ENCODE measurements around the gene CNOT8.
"Not testable (repeated sequence)": the region's sequence is repeated elsewhere in the genome, so short reads cannot be mapped to it uniquely, and the experiment has no call there.

The CNOT8 gene

DNA sequence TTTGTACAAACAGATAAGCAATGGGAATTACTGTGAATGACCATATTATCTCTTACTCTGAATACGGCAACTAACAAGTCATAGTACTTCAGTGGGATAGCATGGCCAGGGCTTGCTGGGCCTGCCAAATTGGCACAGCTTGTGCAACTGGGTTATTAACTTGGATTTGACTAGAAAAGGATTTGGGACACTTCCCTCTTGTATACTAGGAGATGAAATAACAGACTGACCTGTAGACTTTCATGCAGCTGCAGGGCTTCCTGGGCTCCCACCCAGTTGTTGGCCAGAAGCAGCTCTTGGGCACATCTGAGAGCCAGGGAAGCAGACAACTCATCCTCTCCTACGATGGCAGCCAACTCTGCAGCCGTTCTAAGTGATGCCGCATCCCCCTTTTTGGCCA lies 39.8 kb downstream of the CNOT8 start:
- Histone ChIP-seq H2BK15ac (replicated peaks; ENCODE audit: low read depth) (no peak overlapping the region), H3K4me1 (ENCODE audit: control insufficient read depth, low read depth, low read length) (no peaks in the 10 kb centered on the region), H4K8ac (ENCODE audit: low read depth, low read length) (no peak overlapping the region), H3K18ac (ENCODE audit: low read length) (no peak overlapping the region), H3K79me1 (ENCODE audit: low read length) (no peaks in the 10 kb centered on the region), H2AK5ac (ENCODE audit: low read length) (no peak overlapping the region), H3K27ac (ENCODE audit: low read depth, low read length) (no peak overlapping the region), H2BK120ac (ENCODE audit: low read depth, low read length) (no peak overlapping the region), H3K27me3 (ENCODE audit: insufficient read depth, low read length, poor library complexity) (no peaks in the 10 kb centered on the region), H3K4ac (ENCODE audit: low read depth, low read length) (no peak overlapping the region), H3K79me2 (ENCODE audit: control insufficient read depth, insufficient read depth, low read length) (no peaks in the 10 kb centered on the region), H4K5ac (ENCODE audit: low read length) (no peak overlapping the region), H3K23ac (ENCODE audit: low read length) (no peak overlapping the region), H3K9ac (ENCODE audit: low read length) (no peak overlapping the region), H3K4me2 (ENCODE audit: low read length) (no peak overlapping the region), H3K36me3 (ENCODE audit: control insufficient read depth, insufficient read depth, low read length) (peaks cover 18% of the 10 kb centered on the region), H2BK5ac (ENCODE audit: low read length) (no peak overlapping the region), H3K4me3 (ENCODE audit: low read length) (no peak overlapping the region), H3K56ac (ENCODE audit: low read length) (no peak overlapping the region)
- WGBS (ENCODE audit: extremely low coverage, insufficient coverage, low lambda C conversion rate), result no CpG with 5 or more reads among the region's 4 CpGs
- DNase-seq, result no peak

DNA sequence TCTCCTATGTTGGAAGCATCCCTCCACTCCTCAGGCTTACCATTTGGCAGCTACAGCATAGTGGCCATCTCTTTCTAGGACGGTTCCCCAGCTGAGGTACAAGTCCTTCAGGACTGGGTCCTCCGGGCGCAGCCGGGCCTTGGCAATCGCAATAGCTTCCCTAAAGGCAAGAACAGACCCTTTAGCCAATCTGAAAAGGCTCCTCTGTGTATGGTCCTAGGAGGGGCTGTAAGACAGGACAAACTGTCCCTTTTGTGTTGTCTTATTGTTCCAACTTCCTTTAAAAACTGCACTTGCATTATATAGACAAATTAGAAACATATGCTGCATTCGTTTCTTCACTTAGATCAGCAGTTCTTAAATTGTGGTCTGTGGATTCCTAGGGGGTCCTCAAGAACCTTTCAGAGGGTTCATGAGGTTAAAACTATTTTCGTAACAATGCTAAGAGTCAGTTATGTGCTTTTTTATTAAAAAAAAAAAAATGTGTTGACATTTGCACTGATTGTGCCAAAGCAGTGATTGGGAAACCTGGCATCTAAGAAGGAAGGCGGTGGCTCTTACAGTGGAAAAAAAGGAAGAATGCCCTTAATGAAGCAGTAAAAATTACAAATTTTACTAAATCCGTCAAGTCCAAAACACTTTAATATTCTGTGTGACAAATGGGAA lies 40.9 kb downstream of the CNOT8 start:
- DNase-seq, result no peak

DNA sequence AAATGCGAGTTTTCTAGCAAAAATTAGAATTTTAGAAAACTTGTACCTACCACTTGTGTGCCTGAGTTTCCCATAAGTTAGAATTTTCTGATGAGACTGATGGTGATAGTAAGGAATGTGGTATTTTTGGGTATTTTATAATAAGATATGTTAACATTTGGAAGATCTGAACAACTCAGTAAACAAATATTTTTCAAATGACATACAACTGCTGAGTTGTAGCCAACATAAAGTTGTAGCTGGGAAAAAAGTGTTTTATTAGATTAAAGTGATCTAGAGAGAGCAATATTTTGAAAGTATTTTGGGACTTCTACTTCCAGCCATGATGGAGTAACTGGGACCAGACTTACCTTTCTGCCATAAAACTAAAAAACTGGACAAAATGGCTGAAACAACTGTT lies 41.6 kb downstream of the CNOT8 start:
- Histone ChIP-seq H4K8ac (ENCODE audit: low read depth, low read length) (no peak overlapping the region), H3K4me2 (ENCODE audit: low read length) (no peak overlapping the region), H3K4me1 (ENCODE audit: control insufficient read depth, low read depth, low read length) (no peaks in the 10 kb centered on the region), H3K9ac (ENCODE audit: low read length) (no peak overlapping the region), H3K27ac (ENCODE audit: low read depth, low read length) (no peak overlapping the region), H3K27me3 (ENCODE audit: insufficient read depth, low read length, poor library complexity) (no peaks in the 10 kb centered on the region), H3K36me3 (ENCODE audit: control insufficient read depth, insufficient read depth, low read length) (peaks cover 18% of the 10 kb centered on the region), H2BK15ac (replicated peaks; ENCODE audit: low read depth) (no peak overlapping the region), H3K18ac (ENCODE audit: low read length) (no peak overlapping the region), H2BK5ac (ENCODE audit: low read length) (no peak overlapping the region), H4K5ac (ENCODE audit: low read length) (no peak overlapping the region), H3K56ac (ENCODE audit: low read length) (no peak overlapping the region), H2BK120ac (ENCODE audit: low read depth, low read length) (no peak overlapping the region), H3K79me1 (ENCODE audit: low read length) (no peaks in the 10 kb centered on the region), H3K4ac (ENCODE audit: low read depth, low read length) (no peak overlapping the region), H3K79me2 (ENCODE audit: control insufficient read depth, insufficient read depth, low read length) (no peaks in the 10 kb centered on the region), H3K23ac (ENCODE audit: low read length) (no peak overlapping the region), H2AK5ac (ENCODE audit: low read length) (no peak overlapping the region), H3K4me3 (ENCODE audit: low read length) (no peak overlapping the region)
- WGBS (ENCODE audit: extremely low coverage, insufficient coverage, low lambda C conversion rate), result no CpG with 5 or more reads among the region's 1 CpG
- no peak for DNase-seq

More for the DNA sequence above, 40.9 kb downstream of the CNOT8 start:
- no peak overlapping the region for H3K4me2 ChIP-seq (ENCODE audit: low read length)
- H3K79me2 ChIP-seq (ENCODE audit: control insufficient read depth, insufficient read depth, low read length), result no peaks in the 10 kb centered on the region
- no peak overlapping the region for H2BK5ac ChIP-seq (ENCODE audit: low read length)
- no peak overlapping the region for H2BK15ac ChIP-seq (replicated peaks; ENCODE audit: low read depth)
- no peaks in the 10 kb centered on the region for H3K4me1 ChIP-seq (ENCODE audit: control insufficient read depth, low read depth, low read length)
- no CpG with 5 or more reads among the region's 9 CpGs for WGBS (ENCODE audit: extremely low coverage, insufficient coverage, low lambda C conversion rate)
- H3K56ac ChIP-seq (ENCODE audit: low read length), result no peak overlapping the region
- H3K27me3 ChIP-seq (ENCODE audit: insufficient read depth, low read length, poor library complexity), result no peaks in the 10 kb centered on the region
- H3K27ac ChIP-seq (ENCODE audit: low read depth, low read length), result no peak overlapping the region
- no peak overlapping the region for H3K9ac ChIP-seq (ENCODE audit: low read length)
- no peak overlapping the region for H4K5ac ChIP-seq (ENCODE audit: low read length)
- no peak overlapping the region for H3K4me3 ChIP-seq (ENCODE audit: low read length)
- no peaks in the 10 kb centered on the region for H3K79me1 ChIP-seq (ENCODE audit: low read length)
- no peak overlapping the region for H2AK5ac ChIP-seq (ENCODE audit: low read length)
- no peak overlapping the region for H3K23ac ChIP-seq (ENCODE audit: low read length)
- H3K4ac ChIP-seq (ENCODE audit: low read depth, low read length), result no peak overlapping the region
- peaks cover 18% of the 10 kb centered on the region for H3K36me3 ChIP-seq (ENCODE audit: control insufficient read depth, insufficient read depth, low read length)
- no peak overlapping the region for H2BK120ac ChIP-seq (ENCODE audit: low read depth, low read length)
- H3K18ac ChIP-seq (ENCODE audit: low read length), result no peak overlapping the region
- H4K8ac ChIP-seq (ENCODE audit: low read depth, low read length), result no peak overlapping the region

DNA sequence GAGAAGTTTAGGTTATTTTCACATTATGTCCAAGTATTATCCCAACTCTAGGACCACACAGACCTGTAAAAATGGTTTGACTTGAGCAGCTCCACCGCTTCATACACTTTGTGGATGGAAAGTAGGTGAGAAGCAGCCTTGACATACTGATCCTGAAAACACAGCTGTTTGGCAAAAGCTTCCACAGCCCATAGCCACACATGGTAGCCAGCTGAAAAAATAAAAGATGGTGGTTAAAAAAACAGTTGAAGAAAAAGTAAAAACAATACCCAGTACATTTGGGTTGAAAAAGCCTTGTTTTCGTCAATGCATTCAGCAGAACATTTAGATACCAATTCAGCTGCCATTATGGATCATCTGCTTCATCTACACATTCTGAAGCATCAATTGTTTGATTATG lies 42.8 kb downstream of the CNOT8 start:
- H3K23ac ChIP-seq (ENCODE audit: low read length), result no peak overlapping the region
- no peak overlapping the region for H3K56ac ChIP-seq (ENCODE audit: low read length)
- DNase-seq, result no peak
- H3K4me2 ChIP-seq (ENCODE audit: low read length), result no peak overlapping the region
- no peak overlapping the region for H2BK120ac ChIP-seq (ENCODE audit: low read depth, low read length)
- no CpG with 5 or more reads among the region's 2 CpGs for WGBS (ENCODE audit: extremely low coverage, insufficient coverage, low lambda C conversion rate)
- no peak overlapping the region for H2BK15ac ChIP-seq (replicated peaks; ENCODE audit: low read depth)
- no peaks in the 10 kb centered on the region for H3K27me3 ChIP-seq (ENCODE audit: insufficient read depth, low read length, poor library complexity)
- no peak overlapping the region for H3K4ac ChIP-seq (ENCODE audit: low read depth, low read length)
- no peak overlapping the region for H4K5ac ChIP-seq (ENCODE audit: low read length)
- H3K4me3 ChIP-seq (ENCODE audit: low read length), result no peak overlapping the region
- H3K79me2 ChIP-seq (ENCODE audit: control insufficient read depth, insufficient read depth, low read length), result no peaks in the 10 kb centered on the region
- no peak overlapping the region for H3K9ac ChIP-seq (ENCODE audit: low read length)
- H3K36me3 ChIP-seq (ENCODE audit: control insufficient read depth, insufficient read depth, low read length), result peaks cover 13% of the 10 kb centered on the region
- no peaks in the 10 kb centered on the region for H3K79me1 ChIP-seq (ENCODE audit: low read length)
- H4K8ac ChIP-seq (ENCODE audit: low read depth, low read length), result no peak overlapping the region
- no peak overlapping the region for H3K27ac ChIP-seq (ENCODE audit: low read depth, low read length)
- H2AK5ac ChIP-seq (ENCODE audit: low read length), result no peak overlapping the region
- H3K4me1 ChIP-seq (ENCODE audit: control insufficient read depth, low read depth, low read length), result no peaks in the 10 kb centered on the region
- H2BK5ac ChIP-seq (ENCODE audit: low read length), result no peak overlapping the region
- no peak overlapping the region for H3K18ac ChIP-seq (ENCODE audit: low read length)

DNA sequence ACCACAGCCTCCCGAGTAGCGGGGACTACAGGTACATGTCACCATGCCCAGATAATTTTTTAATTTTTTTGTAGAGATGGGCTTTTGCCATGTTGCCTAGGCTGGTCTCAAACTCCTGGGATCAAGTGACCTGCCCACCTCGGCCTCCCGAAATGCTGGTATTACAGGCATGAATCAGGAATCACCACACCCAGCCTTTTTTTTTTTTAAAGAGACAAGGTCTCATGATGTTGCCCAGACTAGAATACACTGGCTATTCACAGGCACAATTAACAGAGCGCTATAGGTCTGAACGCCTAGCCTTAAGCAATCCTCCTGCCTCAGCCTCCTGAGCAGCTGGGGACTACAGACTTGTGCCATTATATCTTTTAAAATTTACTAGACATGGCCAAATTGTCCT lies 43.5 kb downstream of the CNOT8 start:
- Histone ChIP-seq H3K4me2 (ENCODE audit: low read length) (no peak overlapping the region), H4K8ac (ENCODE audit: low read depth, low read length) (no peak overlapping the region), H3K56ac (ENCODE audit: low read length) (no peak overlapping the region), H2BK120ac (ENCODE audit: low read depth, low read length) (no peak overlapping the region), H3K27ac (ENCODE audit: low read depth, low read length) (no peak overlapping the region), H3K4me1 (ENCODE audit: control insufficient read depth, low read depth, low read length) (no peaks in the 10 kb centered on the region), H3K4ac (ENCODE audit: low read depth, low read length) (no peak overlapping the region), H3K4me3 (ENCODE audit: low read length) (no peak overlapping the region), H3K27me3 (ENCODE audit: insufficient read depth, low read length, poor library complexity) (no peaks in the 10 kb centered on the region), H3K23ac (ENCODE audit: low read length) (no peak overlapping the region), H3K18ac (ENCODE audit: low read length) (no peak overlapping the region), H3K79me1 (ENCODE audit: low read length) (no peaks in the 10 kb centered on the region), H2BK5ac (ENCODE audit: low read length) (no peak overlapping the region), H3K9ac (ENCODE audit: low read length) (no peak overlapping the region), H3K79me2 (ENCODE audit: control insufficient read depth, insufficient read depth, low read length) (no peaks in the 10 kb centered on the region), H3K36me3 (ENCODE audit: control insufficient read depth, insufficient read depth, low read length) (peaks cover 13% of the 10 kb centered on the region), H2BK15ac (replicated peaks; ENCODE audit: low read depth) (no peak overlapping the region), H2AK5ac (ENCODE audit: low read length) (no peak overlapping the region), H4K5ac (ENCODE audit: low read length) (no peak overlapping the region)
- no CpG with 5 or more reads among the region's 6 CpGs for WGBS (ENCODE audit: extremely low coverage, insufficient coverage, low lambda C conversion rate)
- no peak for DNase-seq

DNA sequence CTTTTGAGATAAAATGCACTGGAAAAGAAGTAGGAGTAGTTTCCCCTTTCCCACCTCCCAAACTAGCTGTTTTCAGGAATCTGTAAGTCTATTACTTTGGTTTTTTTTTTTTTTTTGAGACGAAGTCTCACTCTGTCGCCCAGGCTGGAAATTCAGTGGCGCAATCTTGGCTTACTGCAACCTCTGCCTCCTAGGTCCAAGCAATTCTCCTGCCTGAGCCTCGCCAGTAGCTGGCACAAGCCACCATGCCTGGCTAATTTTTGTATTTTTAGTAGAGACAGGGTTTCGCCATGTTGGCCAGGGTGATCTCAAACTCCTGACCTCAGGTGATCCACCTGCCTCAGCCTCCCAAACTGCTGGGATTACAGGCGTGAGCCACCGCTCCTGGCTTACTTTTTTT lies 47.2 kb downstream of the CNOT8 start:
- not testable (repeated sequence) for H3K27me3 ChIP-seq (ENCODE audit: insufficient read depth, low read length, poor library complexity); H3K27ac ChIP-seq (ENCODE audit: low read depth, low read length); H3K4me1 ChIP-seq (ENCODE audit: control insufficient read depth, low read depth, low read length); H4K5ac ChIP-seq (ENCODE audit: low read length); H2BK120ac ChIP-seq (ENCODE audit: low read depth, low read length); H2BK15ac ChIP-seq (replicated peaks; ENCODE audit: low read depth); H3K18ac ChIP-seq (ENCODE audit: low read length); DNase-seq; H3K4ac ChIP-seq (ENCODE audit: low read depth, low read length); H3K79me1 ChIP-seq (ENCODE audit: low read length); H3K4me3 ChIP-seq (ENCODE audit: low read length); H4K8ac ChIP-seq (ENCODE audit: low read depth, low read length); H2BK5ac ChIP-seq (ENCODE audit: low read length); H3K79me2 ChIP-seq (ENCODE audit: control insufficient read depth, insufficient read depth, low read length); H3K36me3 ChIP-seq (ENCODE audit: control insufficient read depth, insufficient read depth, low read length); H3K9ac ChIP-seq (ENCODE audit: low read length); H2AK5ac ChIP-seq (ENCODE audit: low read length); H3K23ac ChIP-seq (ENCODE audit: low read length); H3K56ac ChIP-seq (ENCODE audit: low read length); H3K4me2 ChIP-seq (ENCODE audit: low read length)
- WGBS (ENCODE audit: extremely low coverage, insufficient coverage, low lambda C conversion rate), result no CpG with 5 or more reads among the region's 7 CpGs
